Ascending aorta (tissue), 2 donors: ENCODE data around the gene GNA14. TPM values are rescaled to one million over a fixed set of nuclear protein-coding genes. Genes with fewer than 3 reads are reported as not detected.

Experiments
- DNase-seq, 2 donors: peaks; one replicate each; pipeline ENCODE4 v3.0.0-alpha.2; 2019; ENCODE audit warnings: low spot score in 2 of 2
- H3K27ac ChIP-seq, 2 donors: fragments of 200-600 bp; sonication (generic); one replicate each; pipeline ENCODE4 v1.5.1; 2016 to 2017; ENCODE audit warnings: mild to moderate bottlenecking in 1 of 2
- H3K27me3 ChIP-seq: fragments of 200-600 bp; sonication (generic); one replicate; pipeline ENCODE4 v1.5.1; 2017
- H3K36me3 ChIP-seq, 2 donors: fragments of 200-600 bp; sonication (generic); one replicate each; pipeline ENCODE4 v1.5.1; 2016
- H3K4me1 ChIP-seq, 2 donors: fragments of 200-600 bp; sonication (generic); one replicate each; pipeline ENCODE4 v1.5.1; 2016 to 2017; ENCODE audit warnings: mild to moderate bottlenecking in 1 of 2
- H3K4me3 ChIP-seq, 2 donors: fragments of 200-600 bp; sonication (generic); one replicate each; pipeline ENCODE4 v1.5.1; 2016 to 2017; ENCODE audit warnings: mild to moderate bottlenecking in 1 of 2
- H3K9me3 ChIP-seq, 2 donors: fragments of 200-600 bp; sonication (generic); one replicate each; pipeline ENCODE4 v1.5.1; 2016
- intact Hi-C: fragments of 100-400 bp; cut with DNase I; formaldehyde crosslinking; loops from one replicate; pipeline ENCODE4 v1.15.1; 2023
- total RNA-seq: library from RNA; depleted of rRNA; stranded (reverse); fragments of >200 nt; gene quantifications from one replicate; pipeline ENCODE4 v1.1.0, GENCODE V29; 2016
- TF ChIP-seq, protein P1 (sequence below), 3 experiments: fragments of 200-600 bp in 2 of 3; fragments of 450-650 bp in 1 of 3; sonication (generic) in 2 of 3; IDR thresholded peaks; one replicate each; pipeline ENCODE4 v1.5.1; 2016 to 2019; ENCODE audit warnings: antibody characterized with exemption in 3 of 3, mild to moderate bottlenecking in 1 of 3, moderate library complexity in 1 of 3

The GNA14 gene
- total RNA-seq, 1 donor from 2014 or later: 3.5 TPM

DNA sequence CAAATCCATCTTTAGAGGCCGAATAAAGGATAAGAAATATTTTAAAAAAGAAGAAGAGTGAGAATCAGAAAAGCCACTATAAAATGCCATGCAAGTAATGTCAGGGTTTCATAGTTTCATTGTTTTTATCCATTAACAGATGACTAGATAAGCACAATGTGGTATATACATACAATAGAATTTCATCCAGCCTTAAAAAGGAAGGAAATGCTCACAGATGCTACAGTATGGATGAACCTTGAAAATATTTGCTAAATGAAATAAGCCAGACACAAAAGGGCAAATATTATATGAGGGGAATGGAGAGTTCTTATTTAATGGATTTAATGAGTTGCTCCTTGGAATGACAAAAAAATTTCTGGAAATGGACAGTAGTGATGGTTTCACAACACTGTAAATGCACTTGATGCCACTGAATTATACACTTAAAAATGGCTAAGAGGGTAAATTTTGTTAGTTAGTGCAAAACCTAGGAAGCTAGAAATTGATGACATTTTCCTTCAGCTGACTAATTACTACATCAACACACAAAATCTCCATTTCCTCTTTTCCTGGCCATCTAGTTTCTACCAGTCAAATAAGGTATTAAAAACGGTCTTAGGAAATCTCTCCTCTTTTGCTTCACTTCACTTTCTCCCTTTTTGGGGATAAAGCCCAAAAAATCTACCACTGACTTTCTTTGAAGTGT is 86.6 kb downstream of the GNA14 start:
- H3K4me1 ChIP-seq: no peaks in the 10 kb centered on the region
- intact Hi-C loops: no loop called here
- H3K36me3 ChIP-seq: no peaks in the 10 kb centered on the region
- no peak for DNase-seq
- no peak overlapping the region for H3K27ac ChIP-seq
- TF ChIP-seq, protein P1, sequence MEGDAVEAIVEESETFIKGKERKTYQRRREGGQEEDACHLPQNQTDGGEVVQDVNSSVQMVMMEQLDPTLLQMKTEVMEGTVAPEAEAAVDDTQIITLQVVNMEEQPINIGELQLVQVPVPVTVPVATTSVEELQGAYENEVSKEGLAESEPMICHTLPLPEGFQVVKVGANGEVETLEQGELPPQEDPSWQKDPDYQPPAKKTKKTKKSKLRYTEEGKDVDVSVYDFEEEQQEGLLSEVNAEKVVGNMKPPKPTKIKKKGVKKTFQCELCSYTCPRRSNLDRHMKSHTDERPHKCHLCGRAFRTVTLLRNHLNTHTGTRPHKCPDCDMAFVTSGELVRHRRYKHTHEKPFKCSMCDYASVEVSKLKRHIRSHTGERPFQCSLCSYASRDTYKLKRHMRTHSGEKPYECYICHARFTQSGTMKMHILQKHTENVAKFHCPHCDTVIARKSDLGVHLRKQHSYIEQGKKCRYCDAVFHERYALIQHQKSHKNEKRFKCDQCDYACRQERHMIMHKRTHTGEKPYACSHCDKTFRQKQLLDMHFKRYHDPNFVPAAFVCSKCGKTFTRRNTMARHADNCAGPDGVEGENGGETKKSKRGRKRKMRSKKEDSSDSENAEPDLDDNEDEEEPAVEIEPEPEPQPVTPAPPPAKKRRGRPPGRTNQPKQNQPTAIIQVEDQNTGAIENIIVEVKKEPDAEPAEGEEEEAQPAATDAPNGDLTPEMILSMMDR (IDR thresholded peaks at IDR 0.05): no peak
- H3K4me3 ChIP-seq: no peak overlapping the region
- no peaks in the 10 kb centered on the region for H3K9me3 ChIP-seq
- no peaks in the 10 kb centered on the region for H3K27me3 ChIP-seq

DNA sequence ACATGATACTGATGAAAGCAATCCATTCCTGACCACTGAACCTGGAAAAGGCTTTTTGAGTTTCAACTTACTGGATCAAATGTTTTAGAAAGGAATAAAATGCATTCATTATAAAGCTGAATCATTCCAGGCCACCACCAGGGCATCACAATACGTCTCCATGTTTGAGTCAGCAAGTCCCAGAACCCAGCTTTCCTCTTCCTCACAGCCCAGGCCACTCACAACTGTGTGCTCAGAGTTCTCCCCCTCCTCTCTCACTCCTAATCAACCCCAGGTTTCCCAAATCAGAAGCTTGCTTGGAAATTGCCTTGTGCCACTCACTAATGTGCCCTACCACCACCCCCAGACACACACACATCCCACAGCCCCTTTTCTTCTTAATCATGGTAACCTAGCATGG is 91.7 kb downstream of the GNA14 start:
- Histone ChIP-seq H3K27ac (no peak overlapping the region), H3K27me3 (no peaks in the 10 kb centered on the region), H3K36me3 (no peaks in the 10 kb centered on the region), H3K4me3 (no peak overlapping the region), H3K4me1 (no peaks in the 10 kb centered on the region), H3K9me3 (no peaks in the 10 kb centered on the region)
- no peak for DNase-seq
- TF ChIP-seq, protein P1 (IDR thresholded peaks at IDR 0.05): no peak
- intact Hi-C loops: no loop called here

DNA sequence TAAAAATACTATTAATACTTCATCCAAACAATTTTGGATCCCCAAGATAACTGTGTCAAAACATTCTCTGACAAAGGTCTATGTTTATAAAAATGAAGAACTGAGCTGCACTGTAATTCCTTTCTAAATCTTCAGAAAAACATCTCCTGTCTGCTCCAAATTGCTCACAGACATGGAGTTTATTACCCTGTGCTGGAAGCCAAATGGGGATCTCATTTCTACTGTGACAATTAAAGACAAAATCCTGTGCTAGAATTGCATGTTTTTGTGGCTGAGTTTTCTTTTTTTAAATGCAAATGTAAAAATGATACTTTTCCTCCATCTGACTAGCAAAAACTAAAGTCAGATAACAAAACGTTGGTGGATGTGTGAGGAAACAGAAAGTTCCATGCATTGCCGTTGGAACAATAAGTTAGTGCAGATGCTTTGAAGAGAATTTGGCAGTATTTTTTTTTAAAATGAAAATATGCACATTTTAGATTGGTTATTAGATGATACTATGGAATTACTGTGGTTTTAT is 93.5 kb downstream of the GNA14 start:
- Histone ChIP-seq H3K36me3 (no peaks in the 10 kb centered on the region), H3K9me3 (no peaks in the 10 kb centered on the region), H3K27ac (no peak overlapping the region), H3K27me3 (no peaks in the 10 kb centered on the region), H3K4me1 (no peaks in the 10 kb centered on the region), H3K4me3 (no peak overlapping the region)
- TF ChIP-seq, protein P1 (IDR thresholded peaks at IDR 0.05): no peak
- intact Hi-C loops: no loop called here
- DNase-seq: no peak

DNA sequence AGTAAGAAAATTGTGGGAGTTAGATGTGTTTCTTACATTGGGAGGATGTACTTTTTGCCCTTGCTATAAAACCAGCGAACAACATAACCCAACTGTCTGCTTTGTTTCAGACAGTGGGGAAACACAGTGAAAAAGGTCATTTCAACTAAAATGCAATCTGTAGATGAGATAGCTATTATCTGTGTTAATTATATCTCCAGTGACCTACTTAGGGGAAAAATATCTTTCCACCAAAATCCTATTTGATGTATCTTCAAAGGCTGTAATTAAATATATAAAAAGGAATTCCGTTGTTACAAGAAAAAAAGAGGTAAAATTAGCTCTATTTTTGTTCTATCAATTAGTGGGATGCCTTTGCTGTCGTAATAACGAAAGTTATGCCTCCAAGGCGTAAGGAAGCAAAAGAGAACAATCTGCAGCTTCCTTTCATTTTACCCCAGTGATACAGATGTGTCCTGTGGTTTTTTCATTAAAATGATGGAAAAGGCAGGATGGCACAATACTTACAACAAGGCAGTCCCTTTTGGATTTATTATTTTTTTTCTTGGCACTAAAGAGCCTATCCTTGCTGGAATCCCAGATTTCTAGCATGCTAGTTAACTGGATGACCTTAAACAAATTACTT is 100.9 kb downstream of the GNA14 start:
- intact Hi-C loops: no loop called here
- TF ChIP-seq, protein P1 (IDR thresholded peaks at IDR 0.05): no peak
- Histone ChIP-seq H3K4me1 (no peaks in the 10 kb centered on the region), H3K4me3 (no peak overlapping the region), H3K9me3 (peaks cover 0 to 3% of the 10 kb centered on the region in 2 donors), H3K27ac (no peak overlapping the region), H3K27me3 (no peaks in the 10 kb centered on the region), H3K36me3 (no peaks in the 10 kb centered on the region)
- no peak for DNase-seq

DNA sequence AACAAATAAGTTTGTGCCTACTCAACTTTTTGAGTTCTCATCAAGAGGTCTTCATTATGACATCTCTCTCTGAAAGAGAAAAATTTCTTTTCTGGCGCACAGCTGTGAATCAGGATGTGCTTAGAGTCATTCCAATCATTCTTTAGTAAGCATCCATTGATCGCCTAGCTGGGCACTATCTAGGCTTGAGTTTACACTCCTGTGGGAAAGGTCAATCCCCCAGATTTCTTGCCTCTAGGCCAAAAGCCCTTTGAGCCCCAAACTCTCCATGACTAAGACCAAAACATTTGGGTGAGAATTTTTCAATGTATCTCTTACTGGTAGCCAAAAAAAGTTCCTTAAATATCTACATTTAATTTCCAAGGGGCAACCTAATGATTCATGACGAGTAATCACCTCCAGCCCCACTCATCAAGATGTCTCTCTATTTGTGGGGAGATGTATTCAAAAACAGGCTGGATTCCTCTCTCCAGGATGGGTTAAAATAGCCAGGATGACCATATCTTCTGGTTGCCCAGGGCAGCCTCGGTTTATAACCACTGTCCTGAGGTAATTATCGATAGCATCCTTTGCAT is 101.7 kb downstream of the GNA14 start:
- Histone ChIP-seq H3K4me3 (no peak overlapping the region), H3K27ac (no peak overlapping the region), H3K4me1 (no peaks in the 10 kb centered on the region), H3K9me3 (peaks cover 6 to 7% of the 10 kb centered on the region in 2 donors), H3K27me3 (no peaks in the 10 kb centered on the region), H3K36me3 (no peaks in the 10 kb centered on the region)
- DNase-seq: no peak
- intact Hi-C loops: no loop called here
- TF ChIP-seq, protein P1 (IDR thresholded peaks at IDR 0.05): no peak
